Lower leg skin (tissue), 3 donors: Measurements from ENCODE around the gene AFMID.

ENCODE experiments used
- CTCF ChIP-seq, 3 donors: fragments of 450-650 bp; IDR thresholded peaks; one replicate each; pipeline ENCODE4 v1.5.1; 2016; ENCODE audit warnings: antibody characterized with exemption in 3 of 3, mild to moderate bottlenecking in 3 of 3, moderate library complexity in 2 of 3
- POLR2A ChIP-seq, 2 donors: fragments of 450-650 bp; IDR thresholded peaks; one replicate each; pipeline ENCODE4 v1.6.1; 2016 to 2017; ENCODE audit warnings: antibody characterized with exemption in 2 of 2, mild to moderate bottlenecking in 1 of 2, moderate library complexity in 1 of 2

- TF ChIP-seq CTCF (IDR thresholded peaks at IDR 0.05) (no peak), POLR2A (IDR thresholded peaks at IDR 0.05) (no peak)
Measured at GRCh38 chr17:78151514-78152008, 35.6 kb upstream of the AFMID start.
